Stimulated activated CD8-positive, alpha-beta memory T cell treated with anti-CD3 and anti-CD28 coated beads, Interleukin-7, amount 100 ng/mL, for 48 hours (primary cell): Measurements from ENCODE around the gene BHLHA9.

Source experiments
- DNase-seq, 2 donors: peaks; one replicate each; pipeline ENCODE4 v3.0.0-alpha.2; 2020; ENCODE audit warnings: low read depth in 1 of 2; ENCODE audit errors: extremely low read depth in 1 of 2

Gene BHLHA9

DNA sequence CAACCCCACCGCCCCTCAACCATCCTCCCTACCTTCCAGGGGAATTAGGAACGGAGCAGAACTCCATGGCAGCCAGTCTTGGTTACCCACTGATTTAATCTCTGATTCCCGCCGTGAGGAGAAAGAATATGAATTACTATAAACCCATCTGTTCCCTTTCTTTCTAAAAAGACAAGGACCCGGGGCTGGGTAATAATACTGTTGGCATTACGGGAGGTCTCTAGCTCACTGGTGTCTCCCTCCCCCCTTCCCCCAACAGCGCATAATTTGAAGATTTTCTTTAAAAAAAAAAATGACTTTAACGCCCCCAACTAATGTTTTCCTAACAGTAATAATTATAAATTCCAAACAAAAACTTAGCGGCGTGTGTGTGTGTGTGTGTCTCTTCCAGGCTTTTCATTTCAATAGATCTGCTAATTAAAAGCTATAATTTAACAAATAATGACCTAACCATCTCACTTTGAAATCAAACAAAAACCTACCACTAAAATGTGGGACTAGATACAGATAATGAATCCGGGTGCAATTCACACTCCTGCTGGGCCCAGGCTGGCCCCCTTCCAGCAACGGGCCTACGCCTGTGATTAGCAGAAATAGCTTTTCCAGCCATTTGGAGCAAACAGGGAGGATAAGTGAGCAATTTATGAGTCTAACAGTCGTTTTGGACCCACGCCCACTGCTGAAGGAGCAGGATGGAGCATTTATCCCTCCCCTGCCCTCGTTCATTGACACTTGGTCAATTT, 18.2 kb upstream of the BHLHA9 start:
- no peak for DNase-seq

DNA sequence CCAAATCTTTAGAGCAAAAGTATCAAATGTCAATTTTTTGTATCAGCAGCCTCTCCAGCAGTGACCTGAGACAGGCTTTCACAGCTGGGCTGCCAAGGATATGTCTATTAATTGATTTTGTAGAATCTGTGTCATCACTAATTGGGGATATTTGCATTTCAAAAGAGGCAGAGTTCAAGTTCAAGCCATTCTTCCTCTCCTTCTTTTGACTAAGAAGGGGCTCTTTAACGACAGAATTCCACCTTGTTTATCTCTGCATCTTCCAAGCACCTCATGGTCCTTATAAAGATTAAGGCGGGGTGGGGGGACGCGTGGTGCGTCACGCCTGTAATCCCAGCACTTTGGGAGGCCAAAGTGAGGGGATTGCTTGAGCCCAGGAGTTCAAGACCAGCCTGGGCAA, 15.2 kb upstream of the BHLHA9 start:
- no peak for DNase-seq

DNA sequence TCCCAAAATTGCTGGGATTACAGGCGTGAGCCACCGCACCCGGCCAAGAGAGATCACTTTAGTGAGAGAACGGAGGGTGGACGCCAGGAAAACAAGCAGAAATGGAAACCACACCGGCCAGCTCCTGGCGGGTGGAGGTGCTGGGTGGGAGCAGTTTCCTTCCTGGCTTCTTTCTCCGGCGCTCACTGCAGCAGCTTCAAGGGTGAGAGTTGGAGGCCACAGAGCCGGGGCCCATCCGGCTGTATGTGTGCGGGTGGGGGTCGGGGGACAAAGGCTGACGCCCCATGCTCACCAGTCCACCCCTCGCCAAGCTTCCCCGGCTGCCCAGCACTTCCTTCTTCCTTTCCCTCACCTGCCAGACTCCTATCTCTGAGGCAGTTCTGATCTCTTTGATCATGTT, 13.5 kb upstream of the BHLHA9 start:
- no peak for DNase-seq

DNA sequence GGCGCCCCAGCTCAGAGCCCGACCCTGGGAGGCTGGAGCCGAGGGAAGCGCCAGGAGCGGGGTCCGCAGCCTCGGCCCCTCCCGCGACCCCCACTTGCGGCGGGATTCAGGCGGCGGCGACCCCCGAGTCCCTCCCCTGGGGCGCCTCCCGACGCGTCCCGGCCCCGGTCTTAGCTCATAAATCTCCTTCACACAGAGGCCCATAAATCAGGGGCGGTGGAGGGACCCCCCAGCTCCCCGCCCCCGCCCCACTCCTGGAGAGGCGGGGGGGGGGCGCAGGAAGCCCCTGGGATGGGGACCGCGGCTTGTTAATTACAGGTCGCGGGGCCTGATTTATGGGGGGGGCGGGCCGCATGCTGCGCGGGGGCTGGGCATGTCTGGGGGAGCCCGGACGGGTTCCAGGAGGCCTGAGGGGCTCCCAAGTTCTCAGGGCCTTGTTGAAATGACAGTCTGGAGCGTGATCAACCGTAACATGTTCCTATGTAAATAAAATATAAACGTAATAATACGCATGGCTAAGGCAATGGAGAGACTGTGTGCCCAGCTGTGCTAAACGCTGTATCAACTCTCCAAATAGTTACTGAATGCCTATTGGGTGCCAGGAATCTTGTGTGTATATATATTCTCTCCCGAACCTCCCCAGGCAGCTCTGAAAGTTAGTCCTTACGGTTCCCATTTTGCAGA, 10.0 kb upstream of the BHLHA9 start:
- DNase-seq: no peak

DNA sequence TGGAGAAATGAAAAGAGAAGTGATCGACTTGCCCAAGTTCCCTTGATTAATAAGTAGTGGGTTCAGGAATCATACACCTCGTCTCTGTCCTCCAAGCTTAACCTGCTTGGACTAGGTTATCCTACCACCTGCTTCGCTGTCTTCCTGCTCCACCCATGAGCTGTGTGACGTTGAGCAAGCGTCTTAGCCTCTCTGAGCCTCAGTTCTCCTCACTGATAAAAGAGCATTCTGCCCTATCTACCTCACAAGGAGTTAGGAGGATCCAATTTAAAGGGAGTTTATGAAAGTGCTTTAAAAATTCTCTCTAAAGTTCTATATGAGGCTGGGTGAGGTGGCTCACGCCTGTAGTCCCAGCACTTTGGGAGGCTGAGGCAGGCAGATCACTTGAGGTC, 9.5 kb upstream of the BHLHA9 start:
- DNase-seq: no peak

DNA sequence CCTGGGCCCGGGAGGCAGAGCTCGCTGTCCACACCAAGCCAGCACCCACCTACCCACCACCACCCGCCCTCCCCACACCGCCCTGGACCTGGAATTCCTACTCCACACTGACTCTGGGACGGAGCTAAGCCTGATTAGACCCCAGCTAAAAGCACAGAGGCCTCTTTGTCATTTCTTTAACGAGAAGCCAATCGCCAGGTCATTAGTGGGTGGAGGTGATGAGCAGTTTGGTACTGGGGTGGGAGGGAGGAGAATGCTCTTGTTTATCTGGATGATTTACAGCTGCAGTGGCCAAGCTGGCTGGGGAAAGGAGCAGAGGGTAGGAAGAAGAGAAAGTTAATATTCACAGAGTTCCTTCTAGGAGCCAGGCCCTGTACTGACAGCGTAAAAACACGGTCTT, 6.0 kb upstream of the BHLHA9 start:
- no peak for DNase-seq

DNA sequence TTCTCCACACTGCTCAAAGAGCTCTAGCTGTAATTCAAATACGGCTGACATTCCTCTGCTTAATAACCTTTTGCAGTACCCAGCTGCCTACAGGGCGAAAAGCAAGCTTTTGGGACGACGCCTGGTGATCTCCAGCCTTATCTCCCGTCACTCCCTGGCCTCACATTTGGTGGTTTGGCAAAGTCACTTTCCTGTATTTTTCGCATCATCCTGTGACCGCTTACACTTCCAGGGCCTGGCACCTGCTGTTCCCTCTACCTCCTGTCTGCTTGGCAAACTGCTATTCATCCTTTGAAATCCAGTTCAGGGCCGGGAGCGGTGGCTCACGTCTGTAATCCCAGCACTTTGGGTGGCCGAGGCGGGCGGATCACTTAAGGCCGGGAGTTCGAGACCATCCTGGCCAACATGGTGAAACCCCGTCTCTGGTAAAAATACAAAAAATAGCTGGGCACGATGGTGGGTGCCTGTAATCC, 2.7 kb upstream of the BHLHA9 start:
- DNase-seq: no peak

DNA sequence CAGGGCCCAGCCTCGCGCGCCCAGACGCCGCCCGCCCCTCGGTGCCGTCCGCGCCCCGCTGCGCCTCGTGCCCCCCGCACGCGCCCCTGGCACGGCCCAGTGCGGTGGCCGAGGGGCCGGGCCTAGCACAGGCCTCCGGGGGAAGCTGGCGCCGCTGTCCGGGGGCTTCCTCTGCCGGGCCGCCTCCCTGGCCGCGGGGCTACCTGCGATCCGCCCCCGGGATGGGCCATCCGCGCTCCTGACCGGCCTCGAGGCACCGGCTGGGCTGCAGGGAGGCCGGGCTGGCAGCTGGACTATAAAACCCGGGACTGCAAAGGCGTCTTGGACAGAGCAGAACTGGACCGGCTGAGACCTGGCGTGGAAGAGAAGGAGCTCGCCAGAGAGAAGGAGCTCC, 783 bp downstream of the BHLHA9 start:
- DNase-seq: no peak

DNA sequence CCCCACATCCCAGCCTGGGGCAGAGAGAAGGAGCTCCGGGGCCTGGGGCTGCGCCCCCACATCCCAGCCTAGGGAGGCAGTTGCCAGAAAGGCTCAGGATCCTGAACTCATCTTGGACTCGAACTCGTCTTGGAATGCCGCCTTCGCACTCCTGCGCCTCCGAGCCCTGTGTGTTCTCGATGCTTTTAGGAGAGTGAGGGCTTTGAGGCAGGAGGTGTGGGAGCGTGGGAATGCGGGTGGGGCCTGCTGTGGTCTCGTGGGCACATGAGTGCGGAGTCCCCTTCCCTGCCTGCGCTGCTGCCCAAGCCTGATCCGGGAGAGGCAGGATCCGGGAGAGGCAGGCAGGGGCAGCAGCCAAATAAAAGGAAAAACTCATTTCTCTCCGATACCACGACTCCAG, 1.2 kb downstream of the BHLHA9 start:
- DNase-seq: no peak

DNA sequence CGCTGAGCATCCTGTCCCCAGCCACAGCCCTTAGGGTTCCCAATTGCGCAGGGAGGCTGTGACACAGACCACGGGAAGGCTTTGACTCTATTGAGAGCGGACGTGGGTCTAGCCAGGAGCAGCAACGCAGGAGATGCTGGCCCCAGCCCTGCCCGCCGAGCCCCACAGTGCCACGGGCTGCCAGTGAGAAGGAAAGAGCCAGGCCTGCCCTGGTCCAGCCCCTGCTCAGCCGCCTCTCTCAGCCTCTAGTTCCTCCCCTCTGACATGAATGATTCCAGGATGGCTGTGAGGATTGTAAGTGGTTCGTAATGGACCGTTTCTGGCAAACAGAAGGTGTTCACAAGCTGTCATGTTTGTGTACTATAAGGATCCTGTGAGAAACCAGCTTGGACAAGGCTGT, 2.5 kb downstream of the BHLHA9 start:
- DNase-seq: no peak

DNA sequence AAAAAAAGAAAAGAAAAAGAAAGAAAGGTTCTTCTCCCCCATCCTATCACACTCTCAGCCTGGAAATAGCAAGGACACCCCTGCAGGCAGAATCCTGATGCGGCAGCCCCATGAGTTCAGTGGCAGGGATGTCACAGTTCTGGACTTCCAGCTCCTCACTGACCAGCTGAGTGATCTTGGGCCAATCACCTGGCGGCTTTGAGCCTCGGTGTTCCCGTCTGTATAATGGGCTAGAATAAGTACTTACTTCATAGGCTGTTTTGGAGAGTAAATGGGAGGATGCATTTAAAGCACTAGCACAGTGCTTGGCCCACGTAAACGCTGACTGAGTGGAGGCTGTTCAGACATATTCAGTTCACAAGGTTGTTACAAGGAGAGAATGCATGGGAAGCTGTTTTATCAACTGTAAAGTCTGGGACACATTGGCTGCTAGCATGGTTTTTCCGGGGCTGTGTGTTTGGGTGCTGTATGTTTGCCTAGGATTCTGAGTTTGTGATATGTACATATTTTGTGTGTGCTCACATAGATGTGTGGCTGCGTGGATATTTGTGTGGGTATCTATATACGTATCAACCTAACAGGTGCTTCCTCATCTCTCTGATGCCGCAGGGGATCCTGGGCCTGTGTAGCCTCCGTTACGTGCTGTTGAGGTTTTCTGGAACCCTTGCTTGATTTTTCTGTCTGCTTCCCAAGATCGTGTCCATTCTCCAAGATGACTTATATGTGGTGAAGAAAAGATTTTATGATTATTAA, 3.4 kb downstream of the BHLHA9 start:
- no peak for DNase-seq

DNA sequence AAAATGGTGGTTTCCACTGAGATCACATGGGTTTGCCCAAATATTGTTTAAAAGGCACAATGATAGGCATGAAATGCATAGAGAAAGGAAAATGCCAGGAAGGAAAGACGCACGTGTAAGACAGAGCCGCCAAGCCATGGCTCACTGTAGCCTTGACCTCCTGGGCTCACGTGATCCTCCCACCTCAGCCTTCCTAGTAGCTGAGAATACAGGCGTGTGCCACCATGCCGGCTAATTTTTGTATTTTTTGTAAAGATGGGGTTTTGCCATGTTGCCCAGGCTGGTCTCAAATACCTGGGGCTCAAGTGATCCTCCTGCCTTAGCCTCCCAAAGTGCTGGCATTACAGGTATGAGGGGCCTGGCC, 4.0 kb downstream of the BHLHA9 start:
- no peak for DNase-seq

DNA sequence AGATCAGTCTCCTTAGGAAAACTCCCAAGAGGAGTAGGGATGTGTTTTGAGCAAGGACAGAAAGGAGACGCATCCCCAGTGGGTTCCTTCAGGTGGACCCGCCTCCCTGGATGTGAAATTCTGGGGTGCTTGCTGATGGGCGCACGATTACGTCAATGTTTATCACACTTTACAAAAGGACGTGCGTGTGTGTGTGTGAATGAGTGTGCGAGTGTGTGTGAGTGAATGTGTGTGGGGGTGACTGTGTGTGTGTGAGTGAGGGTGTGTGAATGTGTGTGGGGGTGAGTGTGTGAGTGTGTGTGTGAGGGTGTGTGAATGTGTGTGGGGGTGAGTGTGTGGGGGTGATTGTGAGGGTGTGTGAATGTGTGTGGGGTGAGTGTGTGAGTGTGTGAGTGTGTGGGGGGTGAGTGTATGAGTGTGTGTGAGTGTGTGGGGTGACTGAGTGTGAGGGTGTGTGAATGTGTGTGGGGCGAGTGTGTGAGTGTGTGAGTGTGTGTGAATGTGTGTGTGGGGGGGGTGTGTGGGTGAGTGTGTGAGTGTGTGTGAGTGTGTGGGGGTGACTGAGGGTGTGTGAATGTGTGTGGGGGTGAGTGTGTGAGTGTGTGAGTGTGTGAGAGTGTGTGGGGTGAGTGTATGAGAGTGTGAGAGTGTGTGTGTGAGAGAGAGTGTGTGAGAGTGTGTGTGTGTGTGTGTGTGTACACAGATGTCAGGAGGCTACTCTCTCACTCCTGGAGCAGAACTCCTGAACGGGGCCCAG, 5.1 kb downstream of the BHLHA9 start:
- DNase-seq: no peak

DNA sequence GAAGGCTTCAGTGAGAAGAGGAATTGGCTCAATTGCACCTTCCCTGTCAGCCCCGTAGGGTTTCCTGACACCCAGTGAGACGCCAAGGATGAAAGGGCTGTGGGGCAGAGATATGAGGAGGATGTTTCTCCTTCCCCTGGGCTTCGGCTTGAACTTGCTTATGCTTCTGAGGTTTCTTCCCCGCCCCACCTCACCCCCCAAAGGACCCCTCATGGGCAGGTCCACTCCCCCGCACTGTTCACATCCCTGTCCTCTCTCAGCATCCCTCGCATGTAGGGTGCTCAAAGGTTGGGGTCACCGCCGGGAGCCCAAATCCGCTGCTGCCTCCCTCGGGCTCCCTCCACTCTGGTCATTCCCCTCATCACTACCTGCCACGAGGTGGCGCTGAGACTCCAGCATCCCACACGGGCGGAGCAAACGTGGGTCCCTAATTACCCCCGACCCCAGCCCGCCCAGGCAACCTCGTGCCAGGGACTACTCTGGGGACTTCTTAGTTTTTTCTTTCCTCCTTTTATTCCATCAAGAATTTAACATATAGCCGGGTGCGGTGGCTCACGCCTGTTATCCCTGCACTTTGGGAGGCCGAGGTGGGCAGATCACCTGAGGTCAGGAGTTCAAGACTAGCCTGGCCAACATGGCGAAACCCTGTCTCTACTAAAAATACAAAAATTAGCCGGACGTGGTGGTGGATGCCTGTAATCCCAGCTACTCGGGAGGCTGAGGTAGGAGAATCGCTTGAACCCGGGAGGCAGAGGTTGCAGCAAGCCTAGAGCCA, 5.9 kb downstream of the BHLHA9 start:
- peak in 1 of 2 donors; percentile 38 for DNase-seq

DNA sequence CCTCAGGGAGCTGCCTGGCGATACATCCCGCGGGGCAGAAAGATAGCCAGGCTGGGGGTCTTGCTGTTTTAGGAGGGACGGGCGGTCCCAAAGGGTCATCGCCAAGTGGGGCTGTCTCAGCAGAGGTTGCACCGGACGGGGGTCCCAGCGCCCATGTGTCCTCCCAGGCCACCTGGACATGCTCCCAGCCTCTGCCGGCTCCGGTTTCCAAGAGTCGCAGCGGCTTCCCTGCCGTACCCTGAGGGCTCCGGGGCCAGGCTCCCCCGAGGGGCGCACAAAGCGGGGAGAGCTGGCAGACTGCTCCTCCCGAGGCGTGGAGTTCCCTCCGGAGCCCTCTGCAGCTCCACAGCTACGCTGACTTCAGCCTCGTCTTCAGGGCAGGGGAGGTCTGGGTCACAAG, 10.4 kb downstream of the BHLHA9 start:
- DNase-seq: no peak

DNA sequence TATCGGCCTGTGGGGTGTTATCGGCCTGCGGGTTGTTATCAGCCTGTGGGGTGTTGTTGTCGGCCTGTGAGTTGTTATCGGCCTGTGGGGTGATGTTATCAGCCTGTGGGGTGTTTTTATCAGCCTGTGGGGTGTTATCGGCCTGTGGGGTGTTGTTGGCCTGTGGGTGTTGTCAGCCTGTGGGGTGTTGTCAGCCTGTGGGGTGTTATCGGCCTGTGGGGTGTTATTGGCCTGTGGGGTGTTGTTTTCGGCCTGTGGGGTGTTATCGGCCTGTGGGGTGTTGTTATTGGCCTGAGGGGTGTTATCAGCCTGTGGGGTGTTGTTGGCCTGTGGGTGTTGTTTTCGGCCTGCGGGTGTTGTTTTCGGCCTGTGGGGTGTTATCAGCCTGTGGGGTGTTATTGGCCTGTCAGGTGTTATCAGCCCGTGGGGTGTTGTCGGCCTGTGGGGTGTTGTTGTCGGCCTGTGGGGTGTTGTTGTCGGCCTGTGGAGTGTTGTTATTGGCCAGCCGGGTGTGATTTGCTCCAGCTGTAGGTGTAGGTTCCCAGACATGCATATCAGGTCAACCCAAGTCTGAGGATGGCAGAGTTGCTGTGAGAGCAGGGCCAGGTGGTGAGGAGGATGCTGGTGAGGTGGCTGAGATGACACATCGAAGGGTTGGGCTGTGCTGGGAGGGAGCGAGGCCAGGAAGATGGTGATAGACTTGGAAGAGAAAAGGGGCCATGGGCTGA, 16.3 kb downstream of the BHLHA9 start:
- no peak for DNase-seq

DNA sequence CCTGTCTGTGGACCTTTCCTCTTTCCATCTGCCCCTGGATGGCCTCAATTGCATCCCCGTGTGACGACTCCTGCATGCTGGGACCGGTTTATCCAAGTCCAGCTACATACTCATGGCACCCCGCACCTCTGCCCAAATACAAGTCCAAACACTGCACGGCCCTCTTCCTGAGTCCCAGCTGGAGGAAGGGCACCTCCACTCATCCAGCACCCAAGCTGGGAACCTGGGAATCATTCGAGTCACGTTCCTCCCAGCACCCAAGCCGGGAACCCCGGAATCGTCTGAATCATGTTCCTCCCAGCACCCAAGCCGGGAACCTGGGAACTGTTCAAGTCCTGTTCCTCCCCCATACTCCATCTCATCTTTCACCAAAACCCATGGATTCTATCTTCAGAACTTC, 19.5 kb downstream of the BHLHA9 start:
- no peak for DNase-seq

DNA sequence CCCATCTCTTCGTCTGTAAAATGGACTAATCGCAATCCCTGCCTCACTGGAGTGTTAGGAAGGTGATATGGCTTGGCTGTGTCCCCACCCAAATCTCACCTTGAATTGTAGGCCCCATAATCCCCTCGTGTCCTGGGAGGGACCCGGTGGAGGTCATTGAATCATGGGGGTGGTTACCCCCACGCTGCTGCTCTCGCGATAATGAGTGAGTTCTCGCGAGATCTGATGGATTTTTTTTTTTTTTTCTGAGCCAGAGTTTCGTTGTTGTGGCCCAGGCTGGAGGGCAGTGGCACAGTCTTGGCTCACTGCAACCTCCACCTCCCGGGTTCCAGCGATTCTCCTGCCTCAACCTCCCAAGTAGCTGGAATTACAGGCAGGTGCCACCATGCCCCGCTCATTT, 20.4 kb downstream of the BHLHA9 start:
- no peak for DNase-seq

DNA sequence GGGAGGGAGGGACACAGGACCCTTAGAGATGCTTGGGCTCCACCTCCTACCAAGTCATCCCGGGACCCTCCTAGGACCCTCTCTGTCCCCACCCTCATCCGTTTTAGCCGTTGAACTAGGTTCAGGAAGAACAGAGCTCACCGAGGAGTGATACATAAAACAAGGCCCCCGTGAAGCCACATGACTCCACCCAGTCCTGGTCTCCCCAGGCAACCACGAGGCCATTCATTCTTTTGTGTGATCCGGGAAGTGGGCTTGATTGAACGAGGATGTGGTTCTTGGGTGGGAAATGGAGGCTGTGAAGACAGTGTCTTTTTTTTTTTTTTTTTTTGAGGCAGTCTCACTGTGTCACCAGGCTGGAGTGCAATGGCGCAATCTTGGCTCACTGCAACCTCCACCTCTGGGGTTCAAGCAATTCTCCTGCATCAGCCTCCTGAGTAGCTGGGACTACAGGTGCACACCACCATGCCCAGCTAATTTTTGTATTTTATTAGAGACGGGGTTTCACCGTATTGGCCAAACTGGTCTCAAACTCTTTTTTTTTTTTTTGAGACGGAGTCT, 24.0 kb downstream of the BHLHA9 start:
- peak; percentile 45 to 71 for DNase-seq

DNA sequence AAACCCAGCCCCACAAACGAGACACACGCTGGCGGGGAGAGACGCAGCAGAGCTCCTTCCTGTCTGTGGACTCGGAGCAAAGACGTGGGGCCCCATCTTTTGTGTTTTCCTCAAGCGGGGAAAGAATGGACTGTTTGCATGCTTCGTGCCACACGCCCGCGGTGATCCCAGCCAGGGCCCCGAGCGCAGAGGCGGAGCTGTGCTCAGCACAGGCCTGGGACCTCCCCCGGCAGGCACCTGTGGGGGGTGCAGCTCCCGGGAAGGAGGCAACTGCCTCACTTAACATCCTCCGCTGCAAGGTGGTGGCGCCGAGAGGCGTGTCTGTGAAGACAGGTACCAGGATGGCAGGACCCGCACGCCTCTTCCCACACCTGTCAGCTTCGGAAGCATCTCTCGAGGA, 28.4 kb downstream of the BHLHA9 start:
- DNase-seq: no peak
